Smooth muscle cell (in vitro differentiated cells): ENCODE data around the gene KERA. TPM values are rescaled to one million over a fixed set of nuclear protein-coding genes. Genes with fewer than 3 reads are reported as not detected.

Experiments
- DNase-seq: peaks from one replicate; lab custom pipeline; 2025; ENCODE audit not compliant: unreplicated experiment; lab: John Stamatoyannopoulos, UW
- H2AFZ ChIP-seq: fragments of 200-600 bp; sonication (generic); 2 replicates; pipeline ENCODE4 v1.6.0; 2016; ENCODE audit warnings: antibody characterized with exemption, low read depth, mild to moderate bottlenecking
- H3F3A ChIP-seq: fragments of 200-600 bp; sonication (generic); 2 replicates; pipeline ENCODE4 v1.6.0; 2017; ENCODE audit warnings: antibody characterized with exemption, low read depth
- H3K27ac ChIP-seq: fragments of 200-600 bp; sonication (generic); 2 replicates; pipeline ENCODE4 v1.5.1; 2016; ENCODE audit warnings: low read depth, mild to moderate bottlenecking
- H3K27me3 ChIP-seq: fragments of 200-600 bp; sonication (generic); 2 replicates; pipeline ENCODE4 v1.6.1; 2016; ENCODE audit warnings: low read depth, mild to moderate bottlenecking
- H3K36me3 ChIP-seq: fragments of 200-600 bp; sonication (generic); 2 replicates; pipeline ENCODE4 v1.5.1; 2016; ENCODE audit warnings: low read depth
- H3K4me1 ChIP-seq: fragments of 200-600 bp; sonication (generic); 2 replicates; pipeline ENCODE4 v1.5.1; 2016; ENCODE audit warnings: low read depth
- H3K4me2 ChIP-seq: fragments of 200-600 bp; sonication (generic); 2 replicates; pipeline ENCODE4 v1.6.0; 2016; ENCODE audit warnings: mild to moderate bottlenecking
- H3K4me3 ChIP-seq: fragments of 200-600 bp; sonication (generic); 2 replicates; pipeline ENCODE4 v1.5.1; 2016; ENCODE audit warnings: mild to moderate bottlenecking
- H3K79me2 ChIP-seq: fragments of 200-600 bp; sonication (generic); 2 replicates; pipeline ENCODE4 v1.6.0; 2016; ENCODE audit warnings: low read depth, mild to moderate bottlenecking
- H3K9ac ChIP-seq: fragments of 200-600 bp; sonication (generic); 2 replicates; pipeline ENCODE4 v1.6.0; 2016; ENCODE audit warnings: low read depth
- H3K9me3 ChIP-seq: fragments of 200-600 bp; sonication (generic); replicated peaks from 2 replicates; pipeline ENCODE4 v1.5.1; 2016; ENCODE audit warnings: low read depth
- H4K20me1 ChIP-seq: fragments of 200-600 bp; sonication (generic); 2 replicates; pipeline ENCODE4 v1.6.0; 2016; ENCODE audit warnings: low read depth
- WGBS: methylation state at CpG from one replicate; pipeline ENCODE4 v1.1.7; 2016; ENCODE audit warnings: low lambda C conversion rate; 5-methylcytosine and 5-hydroxymethylcytosine counted together
- polyA plus RNA-seq: library from polyadenylated mRNA; unstranded; fragments of >200 nt; fragmentation: Nextera tagmentation; extraction: Ambion mirVana; gene quantifications from 2 replicates; pipeline ENCODE4 v1.2.1, GENCODE V29; 2016
- total RNA-seq: library from RNA; depleted of rRNA; stranded (reverse); fragments of >200 nt; gene quantifications from 2 replicates; pipeline ENCODE4 v1.2.3, GENCODE V29; 2014
- TF ChIP-seq, protein P1 (sequence below): fragments of 200-600 bp; sonication (generic); IDR thresholded peaks from 2 replicates; pipeline ENCODE4 v1.5.1; 2017; ENCODE audit warnings: borderline replicate concordance, mild to moderate bottlenecking, antibody characterized with exemption; ENCODE audit not compliant: insufficient read depth, poor library complexity, severe bottlenecking

KERA gene
- total and polyA plus RNA-seq, 2 experiments from 2014 or later = not detected

GRCh38 chr12:91094957-91095356 lies 37.1 kb upstream of the KERA start:
- peak overlapping the region; percentile 80 for H3K4me2 ChIP-seq
- peaks cover 20% of the 10 kb centered on the region for H3F3A ChIP-seq
- no peaks in the 10 kb centered on the region for H3K79me2 ChIP-seq
- peaks cover 2% of the 10 kb centered on the region for H3K9me3 ChIP-seq
- H2AFZ ChIP-seq = no peak overlapping the region
- no peaks in the 10 kb centered on the region for H3K36me3 ChIP-seq
- TF ChIP-seq, protein P1, sequence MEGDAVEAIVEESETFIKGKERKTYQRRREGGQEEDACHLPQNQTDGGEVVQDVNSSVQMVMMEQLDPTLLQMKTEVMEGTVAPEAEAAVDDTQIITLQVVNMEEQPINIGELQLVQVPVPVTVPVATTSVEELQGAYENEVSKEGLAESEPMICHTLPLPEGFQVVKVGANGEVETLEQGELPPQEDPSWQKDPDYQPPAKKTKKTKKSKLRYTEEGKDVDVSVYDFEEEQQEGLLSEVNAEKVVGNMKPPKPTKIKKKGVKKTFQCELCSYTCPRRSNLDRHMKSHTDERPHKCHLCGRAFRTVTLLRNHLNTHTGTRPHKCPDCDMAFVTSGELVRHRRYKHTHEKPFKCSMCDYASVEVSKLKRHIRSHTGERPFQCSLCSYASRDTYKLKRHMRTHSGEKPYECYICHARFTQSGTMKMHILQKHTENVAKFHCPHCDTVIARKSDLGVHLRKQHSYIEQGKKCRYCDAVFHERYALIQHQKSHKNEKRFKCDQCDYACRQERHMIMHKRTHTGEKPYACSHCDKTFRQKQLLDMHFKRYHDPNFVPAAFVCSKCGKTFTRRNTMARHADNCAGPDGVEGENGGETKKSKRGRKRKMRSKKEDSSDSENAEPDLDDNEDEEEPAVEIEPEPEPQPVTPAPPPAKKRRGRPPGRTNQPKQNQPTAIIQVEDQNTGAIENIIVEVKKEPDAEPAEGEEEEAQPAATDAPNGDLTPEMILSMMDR = no peak
- no peak for DNase-seq
- H3K4me1 ChIP-seq = peaks cover 20% of the 10 kb centered on the region
- no peaks in the 10 kb centered on the region for H3K27me3 ChIP-seq
- WGBS = 71% methylated on average over 1 of the region's 1 CpG
- no peak overlapping the region for H3K9ac ChIP-seq
- no peaks in the 10 kb centered on the region for H4K20me1 ChIP-seq
- no peak overlapping the region for H3K4me3 ChIP-seq
- peak overlapping the region; percentile 37 for H3K27ac ChIP-seq

DNA sequence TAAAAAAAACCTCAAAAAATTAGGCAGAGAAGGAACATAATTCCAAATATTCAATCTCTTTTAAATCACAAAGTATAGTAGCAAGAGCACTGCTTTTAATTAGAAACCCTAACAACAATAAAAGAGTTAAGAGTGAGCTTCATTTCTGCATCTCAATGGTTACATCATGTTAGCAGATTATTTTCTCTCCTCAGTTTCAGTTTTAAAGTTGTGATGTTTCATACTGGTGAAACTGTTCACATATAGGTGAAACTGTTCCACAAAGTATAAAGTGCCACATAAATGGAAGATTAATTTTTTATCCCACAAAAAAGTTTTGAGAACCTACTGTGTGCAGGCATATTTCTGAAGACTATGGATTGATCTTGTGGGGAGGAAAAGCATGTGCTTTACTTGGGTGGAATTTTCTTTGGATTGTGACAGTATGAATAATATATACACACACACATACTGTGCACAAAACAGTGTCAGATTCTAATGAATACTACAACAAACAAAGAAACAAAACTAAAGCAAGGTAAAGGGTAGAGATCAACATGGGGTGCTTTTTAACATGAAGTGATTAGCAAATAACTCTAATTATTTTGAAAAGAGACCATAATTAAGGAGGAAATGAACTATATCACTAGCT lies 36.3 kb upstream of the KERA start:
- Histone ChIP-seq H3K36me3 (no peaks in the 10 kb centered on the region), H3K79me2 (no peaks in the 10 kb centered on the region), H3K4me1 (peaks cover 12% of the 10 kb centered on the region), H3K9ac (no peak overlapping the region), H4K20me1 (no peaks in the 10 kb centered on the region), H3K27ac (peak overlapping the region; percentile 37), H3K9me3 (peaks cover 9% of the 10 kb centered on the region), H2AFZ (peak overlapping the region; percentile 34), H3K27me3 (no peaks in the 10 kb centered on the region), H3K4me2 (peak overlapping the region; percentile 80), H3F3A (peaks cover 13% of the 10 kb centered on the region), H3K4me3 (peak overlapping the region; percentile 23)
- DNase-seq = no peak
- TF ChIP-seq, protein P1 = no peak

DNA sequence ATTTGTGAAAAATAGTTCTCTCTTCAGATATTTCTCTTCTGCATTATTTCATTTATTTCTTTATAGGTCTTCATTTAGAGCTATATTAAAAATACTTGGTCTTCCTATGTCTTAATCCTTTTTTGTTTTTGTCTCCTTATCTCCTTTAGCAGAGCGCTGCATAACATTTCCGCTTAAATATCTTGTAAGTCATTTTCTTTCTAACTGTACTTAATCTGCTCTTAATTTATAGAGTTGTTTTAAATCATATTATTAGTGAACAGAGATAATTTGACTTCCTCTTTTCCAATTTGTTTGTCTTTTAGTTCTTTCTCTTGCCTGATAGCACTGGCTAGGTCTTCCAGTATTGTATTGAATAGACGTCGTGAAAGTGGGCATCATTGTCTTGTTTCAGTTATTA lies 35.5 kb upstream of the KERA start:
- Histone ChIP-seq H3F3A (peaks cover 10% of the 10 kb centered on the region), H3K79me2 (no peaks in the 10 kb centered on the region), H3K4me3 (no peak overlapping the region), H3K27me3 (no peaks in the 10 kb centered on the region), H3K9me3 (peaks cover 16% of the 10 kb centered on the region), H3K4me1 (peaks cover 7% of the 10 kb centered on the region), H3K27ac (peak overlapping the region; percentile 37), H3K9ac (no peak overlapping the region), H4K20me1 (no peaks in the 10 kb centered on the region), H2AFZ (peak overlapping the region; percentile 34), H3K36me3 (no peaks in the 10 kb centered on the region), H3K4me2 (peak overlapping the region; percentile 80)
- WGBS = 88% methylated on average over 4 of the region's 4 CpGs
- TF ChIP-seq, protein P1 = no peak
- no peak for DNase-seq
